Measurements from ENCODE around the gene JPH2.

Gene JPH2

DNA sequence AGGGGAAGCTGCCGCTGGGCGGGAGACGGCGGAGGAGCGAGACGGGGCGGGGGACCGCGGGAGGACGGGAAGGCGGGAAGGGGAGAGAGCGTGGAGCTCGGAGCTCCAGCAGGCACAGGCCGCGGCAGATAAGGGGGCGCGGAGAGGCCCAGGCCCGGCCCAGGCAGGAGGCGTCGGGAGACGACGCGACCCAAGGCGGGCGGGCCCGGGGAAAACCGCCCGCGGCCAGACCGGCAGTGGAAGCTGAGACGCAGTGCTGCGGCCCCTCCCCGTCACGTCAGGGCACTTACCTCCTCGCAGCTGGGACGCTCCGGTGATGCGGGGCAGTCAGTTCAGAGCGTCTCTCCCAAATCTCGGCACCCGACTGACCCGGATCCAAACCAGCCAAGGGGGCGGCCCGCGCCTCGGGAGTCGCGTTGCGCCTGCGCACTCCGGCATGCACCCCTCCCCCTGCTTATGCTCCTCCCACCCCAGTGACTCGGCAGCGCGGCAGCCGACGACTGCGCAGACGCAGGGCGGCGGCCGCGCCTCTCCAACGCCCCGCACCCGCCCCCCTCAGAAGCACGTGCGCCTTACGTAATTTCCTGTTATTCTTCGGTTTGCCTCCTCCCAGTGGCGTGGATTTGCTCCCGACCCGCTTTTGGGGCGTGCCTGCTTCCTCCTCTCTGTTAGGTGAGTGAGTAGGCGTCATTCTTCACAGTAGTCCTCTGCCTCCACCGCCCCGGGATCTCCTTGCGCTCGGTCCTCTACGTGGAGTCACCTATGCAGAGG is 23.6 kb upstream of the JPH2 start, which contains the start of gene OSER1:
OSER1 (minus strand) TSS at position 366 of the 771 bp plus-strand sequence. CDS start 3,814 bp downstream, outside the sequence.
- DNase-seq (ENCODE audit: extremely low read depth, low read depth): peak; percentile 94

DNA sequence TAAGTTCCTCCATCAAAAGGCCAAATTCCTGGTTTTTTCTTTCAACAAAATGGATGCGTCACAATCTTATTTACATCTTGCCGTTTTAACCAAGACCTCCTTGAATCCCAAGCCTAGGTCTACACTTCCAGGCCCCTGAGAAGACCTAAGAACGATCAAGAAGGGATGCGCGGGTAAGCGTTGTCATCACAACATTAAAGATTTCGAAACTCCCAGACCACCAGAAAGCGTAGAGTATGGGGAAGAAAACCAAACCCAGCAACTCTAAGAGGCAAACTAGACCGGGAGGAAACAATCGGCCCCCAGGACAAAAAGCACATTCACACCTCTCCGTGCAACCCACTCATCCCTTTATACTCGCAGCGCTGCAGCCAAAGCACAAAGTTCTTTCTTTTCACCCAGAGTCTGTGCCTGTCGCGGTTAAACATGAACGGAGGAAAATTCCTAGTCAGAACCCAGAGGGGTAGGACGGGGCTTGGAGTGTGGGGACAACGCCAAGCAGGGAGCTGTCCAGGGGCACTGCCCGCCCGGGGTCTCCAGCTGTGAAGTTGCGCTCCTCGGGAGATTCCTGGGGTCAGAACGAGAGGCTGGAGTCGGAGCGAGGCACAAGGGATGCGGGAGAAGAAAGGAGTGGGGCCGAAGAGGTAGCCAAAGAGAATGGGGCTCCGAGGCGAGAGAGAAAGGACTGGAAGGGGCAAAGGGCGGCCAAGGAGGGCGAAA is 22.9 kb upstream of the JPH2 start:
- DNase-seq (ENCODE audit: extremely low read depth, low read depth): no peak
- TF ChIP-seq, protein P1, sequence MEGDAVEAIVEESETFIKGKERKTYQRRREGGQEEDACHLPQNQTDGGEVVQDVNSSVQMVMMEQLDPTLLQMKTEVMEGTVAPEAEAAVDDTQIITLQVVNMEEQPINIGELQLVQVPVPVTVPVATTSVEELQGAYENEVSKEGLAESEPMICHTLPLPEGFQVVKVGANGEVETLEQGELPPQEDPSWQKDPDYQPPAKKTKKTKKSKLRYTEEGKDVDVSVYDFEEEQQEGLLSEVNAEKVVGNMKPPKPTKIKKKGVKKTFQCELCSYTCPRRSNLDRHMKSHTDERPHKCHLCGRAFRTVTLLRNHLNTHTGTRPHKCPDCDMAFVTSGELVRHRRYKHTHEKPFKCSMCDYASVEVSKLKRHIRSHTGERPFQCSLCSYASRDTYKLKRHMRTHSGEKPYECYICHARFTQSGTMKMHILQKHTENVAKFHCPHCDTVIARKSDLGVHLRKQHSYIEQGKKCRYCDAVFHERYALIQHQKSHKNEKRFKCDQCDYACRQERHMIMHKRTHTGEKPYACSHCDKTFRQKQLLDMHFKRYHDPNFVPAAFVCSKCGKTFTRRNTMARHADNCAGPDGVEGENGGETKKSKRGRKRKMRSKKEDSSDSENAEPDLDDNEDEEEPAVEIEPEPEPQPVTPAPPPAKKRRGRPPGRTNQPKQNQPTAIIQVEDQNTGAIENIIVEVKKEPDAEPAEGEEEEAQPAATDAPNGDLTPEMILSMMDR (IDR thresholded peaks at IDR 0.05; ENCODE audit: low read depth, low read length): no peak

More for the DNA sequence above, 23.6 kb upstream of the JPH2 start, which contains the start of gene OSER1:
- TF ChIP-seq, protein P1 (IDR thresholded peaks at IDR 0.05; ENCODE audit: low read depth, low read length): no peak

DNA sequence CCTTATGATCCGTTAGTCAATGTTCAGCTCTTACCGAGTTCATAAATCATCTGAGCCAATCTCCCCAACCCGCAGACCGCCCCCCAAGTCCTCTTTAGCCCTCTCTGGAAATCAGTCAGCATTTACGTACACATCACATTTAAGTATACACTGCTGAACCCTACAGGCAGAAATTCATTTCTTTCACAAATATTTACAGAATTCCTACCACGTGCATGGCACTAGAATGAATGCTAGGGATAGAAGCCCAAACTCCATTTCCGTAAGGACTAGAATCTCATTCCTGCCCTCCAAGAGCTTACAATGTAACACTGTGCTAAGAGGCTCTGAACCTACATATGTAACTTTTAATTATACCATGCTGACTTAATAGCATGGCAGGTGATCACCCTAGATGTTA is 21.8 kb upstream of the JPH2 start:
- TF ChIP-seq, protein P1 (IDR thresholded peaks at IDR 0.05; ENCODE audit: low read depth, low read length): no peak; the same call in 1 of the 2 replicates
- no peak for DNase-seq (ENCODE audit: extremely low read depth, low read depth)

DNA sequence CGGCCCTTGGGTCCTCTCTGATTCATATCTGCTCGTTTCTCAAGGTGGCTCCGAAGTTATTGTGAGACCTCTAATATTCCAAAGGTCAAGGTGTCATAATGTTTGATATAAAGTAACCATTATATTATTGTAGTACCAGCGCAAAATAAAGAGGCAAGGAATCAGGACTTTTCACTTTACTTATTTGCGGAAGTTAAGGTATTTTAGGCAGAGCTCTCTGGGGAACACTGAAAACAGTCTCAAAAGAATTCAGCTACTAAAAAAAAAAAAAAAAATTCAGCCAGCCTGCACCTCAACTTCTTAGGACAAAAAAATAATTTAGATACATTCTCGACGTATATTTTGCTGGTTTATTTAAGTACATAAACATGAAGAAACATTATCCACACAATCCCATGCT is 21.2 kb upstream of the JPH2 start:
- DNase-seq (ENCODE audit: extremely low read depth, low read depth): no peak
- TF ChIP-seq, protein P1 (IDR thresholded peaks at IDR 0.05; ENCODE audit: low read depth, low read length): no peak

DNA sequence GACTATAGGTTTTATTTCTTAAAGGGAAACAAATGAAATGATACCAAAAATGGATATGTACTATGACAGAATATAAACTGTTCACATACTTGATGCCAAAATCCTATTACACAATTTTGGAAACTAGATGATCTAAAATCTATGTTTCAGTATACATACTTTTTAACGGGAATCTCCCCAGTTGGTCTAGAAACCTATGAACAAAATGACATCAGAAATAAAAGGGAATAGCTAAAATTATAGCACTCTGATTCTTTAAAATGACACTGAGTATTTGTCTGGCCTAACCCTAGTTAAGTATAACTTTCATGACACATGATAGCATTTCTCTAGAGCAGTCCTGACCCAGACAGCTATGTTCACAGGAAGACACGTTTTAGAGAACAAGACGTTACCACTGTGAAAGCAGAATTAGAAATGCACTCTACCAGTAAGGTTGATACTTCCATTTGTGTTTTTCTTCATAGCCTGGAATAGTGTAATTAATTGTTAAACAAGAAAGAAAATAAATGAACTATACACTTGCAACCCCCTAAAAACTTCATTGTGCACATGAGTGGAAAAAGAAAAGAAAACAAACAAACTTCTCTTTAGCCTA is 20.2 kb upstream of the JPH2 start:
- no peak for DNase-seq (ENCODE audit: extremely low read depth, low read depth)
- TF ChIP-seq, protein P1 (IDR thresholded peaks at IDR 0.05; ENCODE audit: low read depth, low read length): no peak

DNA sequence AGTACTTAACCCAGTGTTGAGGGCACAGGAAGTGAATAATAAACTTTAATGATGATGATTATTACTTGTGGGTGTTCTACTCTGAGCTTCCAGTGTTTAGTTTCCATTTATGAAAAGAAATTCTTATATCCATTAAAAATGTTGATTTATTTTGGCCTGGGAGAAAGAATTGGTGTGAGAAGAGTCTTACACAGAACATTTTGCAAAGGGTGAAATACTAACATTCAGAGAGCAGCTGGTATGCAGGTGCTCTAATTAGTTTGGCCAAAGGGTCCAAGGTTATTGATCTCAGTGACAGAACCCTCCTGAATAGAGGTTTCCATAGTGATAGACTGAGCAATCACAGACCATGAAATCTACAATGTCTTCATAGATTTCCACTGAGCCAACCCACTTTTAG is 19.1 kb upstream of the JPH2 start:
- TF ChIP-seq, protein P1 (IDR thresholded peaks at IDR 0.05; ENCODE audit: low read depth, low read length): no peak
- DNase-seq (ENCODE audit: extremely low read depth, low read depth): no peak

DNA sequence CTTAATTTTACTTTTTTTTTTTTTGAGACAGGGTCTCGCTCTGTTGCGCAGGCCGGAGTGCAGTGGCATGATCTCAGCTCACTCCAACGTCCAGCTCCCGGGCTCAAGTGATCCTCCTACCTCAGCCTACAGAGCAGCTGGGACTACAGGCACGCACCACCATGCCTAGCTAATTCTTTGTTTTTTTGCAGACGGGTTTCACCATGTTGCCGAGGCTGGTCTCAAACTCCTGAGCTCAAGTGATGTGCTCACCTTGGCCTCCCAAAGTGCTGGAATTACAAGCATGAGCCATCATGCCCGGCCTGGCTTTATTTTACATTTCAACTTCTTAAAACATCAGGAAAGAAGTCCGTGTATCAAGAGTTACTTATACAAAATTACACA is 17.8 kb upstream of the JPH2 start:
- TF ChIP-seq, protein P1 (IDR thresholded peaks at IDR 0.05; ENCODE audit: low read depth, low read length): no peak
- no peak for DNase-seq (ENCODE audit: extremely low read depth, low read depth)

Data from AG09319 (cell line).